ACHN (cell line): ENCODE data around the gene FUBP1.
"Not testable (repeated sequence)": the region's sequence is repeated elsewhere in the genome, so short reads cannot be mapped to it uniquely, and the experiment has no call there.

Experiments used
- DNase-seq: peaks from one replicate; pipeline ENCODE4 v3.0.0-alpha.2; 2015
- in situ Hi-C: cut with HindIII; loops from 2 replicates; pipeline ENCODE4 v1.10.0; 2017; ENCODE audit warnings: low sequenced_read_pairs, low pct_ligation_motif_present, low pct_unique_long_range_greater_than_20kb

FUBP1 gene

GRCh38 chr1:77954521-77954920, 24.4 kb downstream of the FUBP1 start:
- DNase-seq = no peak
- in situ Hi-C loops = no loop called here

- in situ Hi-C loops = no loop called here
- no peak for DNase-seq
Measured at GRCh38 chr1:77953907-77954306, 25.0 kb downstream of the FUBP1 start.

- in situ Hi-C loops = no loop called here
Measured at GRCh38 chr1:77951328-77951727, 27.5 kb downstream of the FUBP1 start.

GRCh38 chr1:77950873-77951272, 28.0 kb downstream of the FUBP1 start:
- DNase-seq = no peak
- in situ Hi-C loops = no loop called here

More at GRCh38 chr1:77951328-77951727, 27.5 kb downstream of the FUBP1 start:
- no peak for DNase-seq

GRCh38 chr1:77948841-77949424, 29.9 kb downstream of the FUBP1 start:
- in situ Hi-C loops = no loop called here
- peak; percentile 43 for DNase-seq

GRCh38 chr1:77945345-77945744, 33.5 kb downstream of the FUBP1 start:
- no peak for DNase-seq
- in situ Hi-C loops = no loop called here

- no peak for DNase-seq
- in situ Hi-C loops = no loop called here
Measured at GRCh38 chr1:77942400-77943140, 36.3 kb downstream of the FUBP1 start.

GRCh38 chr1:77940921-77941570, 37.8 kb downstream of the FUBP1 start:
- DNase-seq = no peak

GRCh38 chr1:77938651-77939050, 40.2 kb downstream of the FUBP1 start:
- in situ Hi-C loops = no loop called here
- no peak for DNase-seq

More at GRCh38 chr1:77940921-77941570, 37.8 kb downstream of the FUBP1 start:
- in situ Hi-C loops = no loop called here

GRCh38 chr1:77929806-77930205, 49.1 kb downstream of the FUBP1 start:
- in situ Hi-C loops = no loop called here
- DNase-seq = no peak

GRCh38 chr1:77927414-77927813, 51.5 kb downstream of the FUBP1 start:
- no peak for DNase-seq
- in situ Hi-C loops = no loop called here

GRCh38 chr1:77926561-77927357, 52.1 kb downstream of the FUBP1 start:
- in situ Hi-C loops = no loop called here
- DNase-seq = no peak

GRCh38 chr1:77925956-77926355, 52.9 kb downstream of the FUBP1 start:
- no peak for DNase-seq
- in situ Hi-C loops = no loop called here

GRCh38 chr1:77925518-77925917, 53.4 kb downstream of the FUBP1 start:
- no peak for DNase-seq
- in situ Hi-C loops = no loop called here

- in situ Hi-C loops, DNase-seq: not testable (repeated sequence)
Measured at GRCh38 chr1:77918918-77919317, 60.0 kb downstream of the FUBP1 start.

GRCh38 chr1:77910116-77910515, 68.8 kb downstream of the FUBP1 start:
- no peak for DNase-seq
- in situ Hi-C loops = no loop called here

- no peak for DNase-seq
- in situ Hi-C loops = no loop called here
Measured at GRCh38 chr1:77906624-77907023, 72.2 kb downstream of the FUBP1 start.

GRCh38 chr1:77906019-77906545, 72.8 kb downstream of the FUBP1 start:
- no peak for DNase-seq

GRCh38 chr1:77905603-77906002, 73.3 kb downstream of the FUBP1 start:
- in situ Hi-C loops = no loop called here
- no peak for DNase-seq

More at GRCh38 chr1:77906019-77906545, 72.8 kb downstream of the FUBP1 start:
- in situ Hi-C loops = no loop called here
